Loucy (cell line): ENCODE measurements around the gene NDST1.

Experiments used
- H2AFZ ChIP-seq: fragments of 200-600 bp; sonication (generic); 2 replicates; pipeline ENCODE4 v1.6.0; 2016; ENCODE audit warnings: antibody characterized with exemption, mild to moderate bottlenecking, low read length, moderate library complexity
- H3F3A ChIP-seq: fragments of 200-600 bp; 2 replicates; pipeline ENCODE4 v1.6.0; 2016; ENCODE audit warnings: antibody characterized with exemption, low read depth, mild to moderate bottlenecking
- H3K27me3 ChIP-seq: fragments of 200-600 bp; sonication (generic); 2 replicates; pipeline ENCODE4 v1.6.1; 2014; ENCODE audit warnings: low read length, mild to moderate bottlenecking; ENCODE audit not compliant: insufficient read depth, poor library complexity, severe bottlenecking
- H3K36me3 ChIP-seq: fragments of 200-600 bp; sonication (generic); 2 replicates; pipeline ENCODE4 v1.6.1; 2016; ENCODE audit warnings: low read length; ENCODE audit not compliant: insufficient read depth
- H3K4me1 ChIP-seq: fragments of 200-600 bp; sonication (generic); 2 replicates; pipeline ENCODE4 v1.5.1; 2014; ENCODE audit warnings: low read length, mild to moderate bottlenecking; ENCODE audit not compliant: insufficient read depth, poor library complexity, severe bottlenecking
- H3K4me2 ChIP-seq: fragments of 200-600 bp; sonication (generic); 2 replicates; pipeline ENCODE4 v1.6.0; 2014; ENCODE audit warnings: antibody characterized with exemption, low read length, low read depth, mild to moderate bottlenecking; ENCODE audit not compliant: poor library complexity, severe bottlenecking
- H3K4me3 ChIP-seq: fragments of 200-600 bp; sonication (generic); 2 replicates; pipeline ENCODE4 v1.5.1; 2014; ENCODE audit warnings: low read length, mild to moderate bottlenecking, mixed read lengths; ENCODE audit not compliant: poor library complexity, severe bottlenecking
- H3K79me2 ChIP-seq: fragments of 200-600 bp; sonication (generic); 2 replicates; pipeline ENCODE4 v1.6.1; 2014; ENCODE audit warnings: low read length; ENCODE audit not compliant: insufficient read depth
- H3K9ac ChIP-seq: fragments of 200-600 bp; sonication (generic); 2 replicates; pipeline ENCODE4 v1.6.0; 2014; ENCODE audit warnings: mild to moderate bottlenecking, low read depth, low read length, moderate library complexity; ENCODE audit not compliant: poor library complexity, severe bottlenecking
- H3K9me2 ChIP-seq: fragments of 200-600 bp; sonication (generic); replicated peaks from 2 replicates; pipeline ENCODE4 v1.6.1; 2016; ENCODE audit warnings: low read depth, low read length, mixed read lengths
- H3K9me3 ChIP-seq: fragments of 200-600 bp; sonication (generic); 2 replicates; pipeline ENCODE4 v1.6.1; 2014; ENCODE audit warnings: mild to moderate bottlenecking, antibody characterized with exemption, low read length, low read depth; ENCODE audit not compliant: insufficient read depth
- H4K20me1 ChIP-seq: fragments of 200-600 bp; sonication (generic); 2 replicates; pipeline ENCODE4 v1.6.0; 2014; ENCODE audit warnings: antibody characterized with exemption, low read length, mild to moderate bottlenecking; ENCODE audit not compliant: insufficient read depth, poor library complexity, severe bottlenecking
- EZH2phosphoT487 ChIP-seq: fragments of 200-600 bp; IDR thresholded peaks from 2 replicates; pipeline ENCODE4 v1.6.1; 2018; ENCODE audit warnings: antibody characterized with exemption, mild to moderate bottlenecking, moderate library complexity, borderline replicate concordance
- TF ChIP-seq, protein P1 (sequence below): fragments of 200-600 bp; sonication (generic); conservative IDR thresholded peaks from 2 replicates; pipeline ENCODE4 v1.5.1; 2014; ENCODE audit warnings: mild to moderate bottlenecking, antibody characterized with exemption, low read length

NDST1 gene

DNA sequence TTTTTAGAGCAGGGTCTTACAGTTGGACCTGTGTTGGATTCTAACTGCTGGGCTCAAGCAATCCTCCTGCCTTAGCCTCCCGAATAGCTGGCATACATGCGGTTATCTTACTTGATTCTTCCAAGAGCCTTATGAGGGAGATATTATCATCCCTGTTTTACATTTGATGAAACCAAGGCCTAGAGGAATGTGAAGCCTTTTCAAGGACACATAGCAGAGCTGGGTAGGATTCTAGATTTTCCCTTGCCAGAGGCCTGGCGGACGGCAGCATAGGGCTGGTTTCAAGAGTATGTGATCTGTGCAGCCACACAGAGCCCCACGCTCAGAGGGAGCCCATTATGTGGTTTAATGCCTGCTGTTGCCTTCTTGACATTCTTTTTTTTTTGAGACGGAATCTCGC lies 24.2 kb downstream of the NDST1 start:
- no peaks in the 10 kb centered on the region for H3K36me3 ChIP-seq

GRCh38 chr5:150532996-150533395 lies 25.1 kb downstream of the NDST1 start:
- Histone ChIP-seq H3K9ac (no peak overlapping the region), H4K20me1 (no peaks in the 10 kb centered on the region), H3K9me3 (no peaks in the 10 kb centered on the region), H3K4me1 (no peaks in the 10 kb centered on the region), H3K4me3 (no peak overlapping the region), H3K9me2 (no peaks in the 10 kb centered on the region), H3K36me3 (no peaks in the 10 kb centered on the region), H3K4me2 (no peak overlapping the region), H3K79me2 (no peaks in the 10 kb centered on the region), H3F3A (no peaks in the 10 kb centered on the region), H3K27me3 (no peaks in the 10 kb centered on the region), H2AFZ (no peak overlapping the region)
- TF ChIP-seq EZH2phosphoT487: no peak
- TF ChIP-seq, protein P1, sequence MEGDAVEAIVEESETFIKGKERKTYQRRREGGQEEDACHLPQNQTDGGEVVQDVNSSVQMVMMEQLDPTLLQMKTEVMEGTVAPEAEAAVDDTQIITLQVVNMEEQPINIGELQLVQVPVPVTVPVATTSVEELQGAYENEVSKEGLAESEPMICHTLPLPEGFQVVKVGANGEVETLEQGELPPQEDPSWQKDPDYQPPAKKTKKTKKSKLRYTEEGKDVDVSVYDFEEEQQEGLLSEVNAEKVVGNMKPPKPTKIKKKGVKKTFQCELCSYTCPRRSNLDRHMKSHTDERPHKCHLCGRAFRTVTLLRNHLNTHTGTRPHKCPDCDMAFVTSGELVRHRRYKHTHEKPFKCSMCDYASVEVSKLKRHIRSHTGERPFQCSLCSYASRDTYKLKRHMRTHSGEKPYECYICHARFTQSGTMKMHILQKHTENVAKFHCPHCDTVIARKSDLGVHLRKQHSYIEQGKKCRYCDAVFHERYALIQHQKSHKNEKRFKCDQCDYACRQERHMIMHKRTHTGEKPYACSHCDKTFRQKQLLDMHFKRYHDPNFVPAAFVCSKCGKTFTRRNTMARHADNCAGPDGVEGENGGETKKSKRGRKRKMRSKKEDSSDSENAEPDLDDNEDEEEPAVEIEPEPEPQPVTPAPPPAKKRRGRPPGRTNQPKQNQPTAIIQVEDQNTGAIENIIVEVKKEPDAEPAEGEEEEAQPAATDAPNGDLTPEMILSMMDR: no peak

More for the DNA sequence above, 24.2 kb downstream of the NDST1 start:
- H3K4me2 ChIP-seq: no peak overlapping the region
- no peaks in the 10 kb centered on the region for H4K20me1 ChIP-seq
- H3K79me2 ChIP-seq: no peaks in the 10 kb centered on the region
- no peak overlapping the region for H3K9ac ChIP-seq
- no peaks in the 10 kb centered on the region for H3K9me3 ChIP-seq
- TF ChIP-seq, protein P1: no peak
- TF ChIP-seq EZH2phosphoT487: no peak
- H3K4me3 ChIP-seq: no peak overlapping the region
- no peaks in the 10 kb centered on the region for H3K9me2 ChIP-seq
- H2AFZ ChIP-seq: no peak overlapping the region
- no peaks in the 10 kb centered on the region for H3K4me1 ChIP-seq
- no peaks in the 10 kb centered on the region for H3F3A ChIP-seq
- no peaks in the 10 kb centered on the region for H3K27me3 ChIP-seq

- Histone ChIP-seq H3K4me3 (no peak overlapping the region), H3K79me2 (no peaks in the 10 kb centered on the region), H3K9me3 (no peaks in the 10 kb centered on the region), H3K4me2 (no peak overlapping the region), H2AFZ (no peak overlapping the region), H3K9me2 (no peaks in the 10 kb centered on the region), H3K4me1 (no peaks in the 10 kb centered on the region), H3F3A (no peaks in the 10 kb centered on the region), H3K9ac (no peak overlapping the region), H3K36me3 (no peaks in the 10 kb centered on the region; the same call in 1 of the 2 replicates), H3K27me3 (no peaks in the 10 kb centered on the region), H4K20me1 (no peaks in the 10 kb centered on the region)
- TF ChIP-seq, protein P1: no peak
- TF ChIP-seq EZH2phosphoT487: no peak
Measured at GRCh38 chr5:150534811-150535210, 26.9 kb downstream of the NDST1 start.
